Measurements from ENCODE around the gene SMYD3.

DNA sequence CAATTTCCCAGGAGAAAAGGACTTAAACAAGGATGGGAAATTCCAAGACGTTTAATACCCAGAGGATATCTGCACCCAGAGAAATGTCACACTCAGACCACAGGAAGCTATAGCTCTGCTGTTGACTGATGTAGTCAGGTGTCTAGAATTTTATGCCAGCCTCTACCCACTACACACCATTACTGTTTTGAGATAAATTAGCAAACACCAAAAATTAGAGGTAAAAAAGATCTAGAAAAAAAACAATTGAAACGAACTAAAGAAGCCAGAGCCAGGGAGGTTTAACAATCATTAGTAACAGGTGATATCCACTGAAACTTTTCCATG is 519.9 kb downstream of the SMYD3 start:
- TF ChIP-seq, protein P1, sequence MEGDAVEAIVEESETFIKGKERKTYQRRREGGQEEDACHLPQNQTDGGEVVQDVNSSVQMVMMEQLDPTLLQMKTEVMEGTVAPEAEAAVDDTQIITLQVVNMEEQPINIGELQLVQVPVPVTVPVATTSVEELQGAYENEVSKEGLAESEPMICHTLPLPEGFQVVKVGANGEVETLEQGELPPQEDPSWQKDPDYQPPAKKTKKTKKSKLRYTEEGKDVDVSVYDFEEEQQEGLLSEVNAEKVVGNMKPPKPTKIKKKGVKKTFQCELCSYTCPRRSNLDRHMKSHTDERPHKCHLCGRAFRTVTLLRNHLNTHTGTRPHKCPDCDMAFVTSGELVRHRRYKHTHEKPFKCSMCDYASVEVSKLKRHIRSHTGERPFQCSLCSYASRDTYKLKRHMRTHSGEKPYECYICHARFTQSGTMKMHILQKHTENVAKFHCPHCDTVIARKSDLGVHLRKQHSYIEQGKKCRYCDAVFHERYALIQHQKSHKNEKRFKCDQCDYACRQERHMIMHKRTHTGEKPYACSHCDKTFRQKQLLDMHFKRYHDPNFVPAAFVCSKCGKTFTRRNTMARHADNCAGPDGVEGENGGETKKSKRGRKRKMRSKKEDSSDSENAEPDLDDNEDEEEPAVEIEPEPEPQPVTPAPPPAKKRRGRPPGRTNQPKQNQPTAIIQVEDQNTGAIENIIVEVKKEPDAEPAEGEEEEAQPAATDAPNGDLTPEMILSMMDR (IDR thresholded peaks at IDR 0.05) = no peak
- no peak for TF ChIP-seq POLR2A (IDR thresholded peaks at IDR 0.05)
